ENCODE results near the gene AOPEP.

AOPEP gene

DNA sequence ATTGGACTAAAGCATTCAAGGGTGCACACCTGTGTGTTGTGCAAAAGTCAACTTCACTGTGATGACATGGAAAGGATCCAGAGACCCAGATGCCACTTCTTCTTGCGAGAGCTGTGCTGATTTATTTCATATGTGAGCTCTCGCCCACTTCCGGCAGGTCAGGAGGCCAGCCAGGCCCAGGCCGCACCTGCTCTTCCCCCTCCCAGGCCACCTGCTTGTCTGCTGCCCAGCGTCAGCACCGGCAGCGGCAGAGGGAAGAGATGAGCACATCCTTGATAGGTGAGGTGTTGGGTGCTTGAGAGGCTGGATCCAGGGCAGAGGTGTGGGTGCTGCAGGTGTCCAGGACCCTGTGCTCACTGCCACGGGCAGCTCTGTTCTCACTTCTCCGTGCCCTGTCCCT, 348.1 kb downstream of the AOPEP start:
- no peak for DNase-seq

GRCh38 chr9:95075700-95076099, 349.2 kb downstream of the AOPEP start:
- DNase-seq, result no peak

GRCh38 chr9:95076696-95077052, 350.2 kb downstream of the AOPEP start:
- no peak for DNase-seq

- DNase-seq, result no peak
Measured at GRCh38 chr9:95077053-95077765, 350.7 kb downstream of the AOPEP start.

DNA sequence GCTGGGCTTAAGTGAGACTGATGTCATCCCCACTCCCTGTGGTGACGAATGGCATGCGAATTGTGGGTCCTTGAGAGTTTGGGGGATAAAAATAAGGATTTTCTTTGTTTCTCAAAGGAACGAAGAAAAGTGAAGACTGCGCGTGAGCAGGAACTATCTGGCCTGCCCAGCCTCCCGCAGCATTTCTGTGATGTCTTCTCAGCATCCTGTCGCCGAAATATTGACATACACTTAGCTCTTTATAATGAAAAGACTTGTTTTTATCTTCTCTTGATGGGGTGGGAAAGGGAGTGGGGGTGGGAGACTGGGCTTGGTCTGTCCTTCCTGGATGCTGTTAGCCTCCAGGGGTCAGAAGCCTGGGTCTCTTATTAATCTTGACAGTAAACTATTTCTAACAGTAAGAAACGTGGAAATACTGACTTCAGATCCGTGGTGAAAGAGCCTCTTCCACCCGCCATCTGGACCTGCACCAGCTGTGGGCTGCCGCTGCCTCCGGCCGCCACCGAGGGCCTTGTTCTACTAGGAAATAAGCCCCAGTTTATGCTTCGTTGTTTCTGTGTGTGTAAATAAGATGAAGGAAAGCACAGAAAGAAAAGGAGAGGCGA, 351.4 kb downstream of the AOPEP start:
- DNase-seq, result no peak

- no peak for DNase-seq
Measured at GRCh38 chr9:95078511-95078910, 352.0 kb downstream of the AOPEP start.

DNA sequence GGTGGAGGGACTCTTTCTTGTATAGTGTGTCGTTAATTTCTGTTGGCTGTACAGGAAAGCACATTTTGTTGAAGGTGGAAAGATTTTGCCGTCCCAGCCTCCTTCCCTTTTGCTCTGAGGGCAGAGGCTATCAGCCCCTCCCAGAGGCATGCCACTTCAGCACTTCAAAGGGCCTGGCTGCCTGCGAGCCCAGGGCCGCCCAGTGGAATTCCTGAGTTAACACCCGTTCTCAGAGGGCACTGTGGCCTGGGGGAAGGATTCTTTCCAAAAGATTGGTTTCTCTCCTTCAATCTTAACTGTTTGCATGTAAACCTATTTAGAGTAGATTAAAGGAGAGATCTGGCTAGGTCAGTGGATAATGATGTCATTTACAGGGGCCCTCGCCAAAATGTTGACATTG, 352.4 kb downstream of the AOPEP start:
- DNase-seq, result no peak

DNA sequence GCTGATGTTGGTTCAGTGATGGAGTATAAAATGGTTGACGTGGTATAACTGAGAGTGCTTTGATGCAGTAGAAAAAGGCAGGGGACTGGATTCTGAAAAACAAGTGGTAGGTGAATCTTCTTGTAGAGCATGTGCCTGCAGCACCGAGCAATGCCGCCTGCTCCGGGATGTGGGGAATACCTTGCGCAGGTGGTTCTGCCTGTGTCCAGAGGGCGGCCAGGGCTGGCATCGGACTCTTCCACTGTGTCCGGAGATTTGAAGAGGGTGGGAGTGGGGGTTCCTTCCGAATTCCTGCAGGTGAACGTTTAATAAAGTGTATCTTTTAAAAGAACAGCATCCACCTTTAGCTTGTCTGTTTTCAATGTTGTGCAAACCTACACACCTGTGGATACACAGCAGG, 353.0 kb downstream of the AOPEP start:
- DNase-seq, result no peak

GRCh38 chr9:95080961-95081647, 354.6 kb downstream of the AOPEP start:
- DNase-seq, result no peak

GRCh38 chr9:95081998-95082397, 355.5 kb downstream of the AOPEP start:
- no peak for DNase-seq

DNA sequence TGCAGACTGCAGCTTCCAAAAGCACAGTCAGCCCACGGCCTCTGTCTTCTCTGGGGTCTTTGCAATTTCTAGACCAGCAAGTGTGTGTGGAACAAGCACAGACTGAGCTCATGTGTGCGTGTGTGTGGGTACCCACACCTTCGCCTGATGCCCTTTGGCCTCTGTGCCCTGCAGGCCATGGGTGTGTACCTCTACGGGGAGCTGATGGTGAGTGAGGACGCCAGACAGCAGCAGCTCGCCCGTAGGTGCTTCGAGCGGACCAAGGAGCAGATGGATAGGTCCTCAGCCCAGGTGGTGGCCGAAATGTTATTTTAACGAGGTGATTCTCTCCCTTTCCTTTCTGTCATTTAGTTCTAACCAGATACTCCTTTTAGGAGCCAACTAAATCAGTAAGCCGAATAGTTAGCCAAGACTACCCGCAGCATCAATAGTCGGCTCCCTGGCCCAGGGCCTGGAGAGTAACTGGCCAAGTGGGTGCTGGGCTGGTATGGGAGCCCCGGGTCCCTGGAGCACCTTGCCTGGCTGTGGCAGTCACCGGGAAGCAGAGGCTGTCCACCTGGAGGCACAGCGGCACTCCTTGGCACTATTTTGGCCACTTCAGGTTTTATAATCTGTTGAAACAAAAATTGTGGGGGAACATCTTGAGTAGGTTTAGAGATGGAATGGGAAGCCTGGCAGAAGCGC, 356.0 kb downstream of the AOPEP start:
- no peak for DNase-seq

- DNase-seq, result no peak
Measured at GRCh38 chr9:95083086-95083768, 356.7 kb downstream of the AOPEP start.

- DNase-seq, result no peak
Measured at GRCh38 chr9:95084254-95084934, 357.9 kb downstream of the AOPEP start.

DNA sequence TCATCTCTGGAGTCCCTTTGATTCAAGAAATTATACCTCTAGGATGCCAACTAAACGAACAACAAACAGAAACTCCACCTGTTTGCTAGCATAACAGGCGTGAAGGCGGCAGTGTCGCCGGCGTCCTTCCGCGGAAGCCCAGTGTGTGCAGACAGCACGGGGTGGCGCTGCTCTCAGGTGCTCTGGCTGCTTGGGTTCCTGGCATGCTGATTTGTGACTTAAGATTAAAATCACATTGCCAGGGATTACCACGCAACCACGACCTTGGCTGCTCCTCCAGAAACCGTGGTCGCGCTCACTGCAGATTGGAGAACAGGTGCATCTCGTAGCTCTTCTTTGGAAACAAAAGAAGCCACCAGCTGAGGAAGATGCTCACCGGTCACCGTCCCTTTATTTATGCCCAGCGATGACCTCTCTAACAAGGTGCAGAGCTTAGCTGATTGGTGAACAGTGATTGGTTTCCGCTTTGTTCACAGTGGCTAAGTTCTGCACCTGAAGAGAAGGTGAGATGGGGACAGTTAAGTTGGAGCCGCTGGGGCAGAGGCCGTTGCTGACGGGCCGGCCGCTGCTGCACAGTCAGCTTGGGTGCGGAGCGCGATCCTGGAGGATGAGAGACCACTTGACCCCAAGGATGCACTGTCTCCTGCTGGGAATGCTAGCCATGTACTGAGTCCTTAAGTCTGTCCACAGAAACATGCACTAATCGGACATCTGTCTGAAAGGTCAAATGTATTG, 358.7 kb downstream of the AOPEP start:
- no peak for DNase-seq

DNA sequence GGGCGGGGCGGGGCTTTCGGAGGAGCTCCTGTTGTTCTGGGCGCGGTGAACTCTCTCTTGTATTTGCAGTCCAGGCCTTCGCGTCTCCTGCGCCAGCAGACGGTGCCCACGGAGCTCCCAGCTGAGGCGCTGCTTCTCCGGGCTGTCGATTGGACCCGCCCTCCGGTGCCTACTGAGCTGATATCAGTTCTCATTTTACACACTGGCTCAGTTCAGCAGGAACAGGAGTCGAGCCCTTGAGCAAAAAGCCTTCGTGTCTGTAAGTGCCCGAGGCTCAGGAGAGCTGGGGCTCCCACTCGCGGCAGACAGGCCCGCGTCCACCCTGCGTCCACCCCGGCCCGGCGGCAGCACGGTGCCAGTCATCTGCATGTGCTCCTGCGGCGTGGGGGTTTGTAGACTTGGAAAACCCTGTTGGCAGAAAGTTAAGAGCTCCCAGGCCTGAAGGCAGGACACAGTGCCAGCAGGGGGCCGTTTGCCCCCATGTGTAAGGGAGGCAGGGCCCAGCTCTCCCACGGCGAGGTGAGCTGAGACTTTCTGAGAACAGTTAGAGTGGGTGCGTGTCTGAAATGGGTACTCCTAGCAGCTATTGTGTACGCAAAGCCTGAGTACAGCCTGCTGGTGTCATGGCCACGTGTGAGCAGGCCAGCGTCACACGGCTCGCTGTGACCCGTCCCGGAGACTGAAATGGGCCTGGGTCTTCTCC, 359.5 kb downstream of the AOPEP start:
- DNase-seq, result no peak

GRCh38 chr9:95086564-95086955, 360.1 kb downstream of the AOPEP start:
- no peak for DNase-seq

DNA sequence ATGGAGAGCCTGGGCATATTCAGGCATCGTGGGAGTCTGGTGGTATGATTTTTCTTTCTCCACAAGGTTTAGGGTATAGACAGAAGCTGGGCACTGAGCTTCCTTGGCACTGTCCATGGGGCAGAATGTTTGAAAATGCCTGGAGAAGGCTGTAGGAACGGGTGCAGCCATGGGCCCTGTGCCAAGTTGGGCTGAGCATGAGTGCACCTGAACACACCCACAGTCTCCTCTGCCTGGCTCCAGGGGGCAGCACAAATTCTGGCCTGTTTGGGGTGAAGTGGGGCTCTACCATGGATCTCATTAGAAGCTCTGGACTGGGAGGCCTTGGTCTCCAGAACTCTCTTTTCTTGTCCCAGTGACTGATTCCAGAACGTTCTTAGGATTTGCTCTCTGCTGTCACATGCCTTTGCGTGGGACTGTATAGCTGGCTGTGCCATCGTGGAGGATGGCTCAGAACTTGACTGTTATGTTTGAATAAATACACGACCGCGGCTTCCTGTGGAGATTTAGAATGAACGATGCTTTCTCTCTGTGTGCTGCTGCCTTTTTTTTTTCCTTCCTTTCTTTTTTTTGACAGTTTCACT, 361.3 kb downstream of the AOPEP start:
- DNase-seq, result no peak

- DNase-seq, result no peak
Measured at GRCh38 chr9:95088421-95089161, 362.1 kb downstream of the AOPEP start.

GRCh38 chr9:95089257-95090022, 362.9 kb downstream of the AOPEP start:
- no peak for DNase-seq
